NOMO-1 (cell line): ENCODE results near the gene GAK.

Experiments
- DNase-seq, 2 experiments: peaks; one replicate each; lab custom pipeline; 2025; ENCODE audit not compliant: unreplicated experiment in 2 of 2; lab: John Stamatoyannopoulos, UW

The GAK gene

GRCh38 chr4:855880-856224 lies 76.3 kb downstream of the GAK start:
- DNase-seq: no peak

- no peak for DNase-seq
Observed at GRCh38 chr4:854356-854755, 77.8 kb downstream of the GAK start.

- no peak for DNase-seq
Observed at GRCh38 chr4:853416-853781, 78.7 kb downstream of the GAK start.

- no peak for DNase-seq
Observed at GRCh38 chr4:851701-852430, 80.2 kb downstream of the GAK start.

GRCh38 chr4:850323-850945 lies 81.7 kb downstream of the GAK start:
- no peak for DNase-seq

- DNase-seq: no peak
Observed at GRCh38 chr4:849478-850175, 82.5 kb downstream of the GAK start.

GRCh38 chr4:848803-849477 lies 83.2 kb downstream of the GAK start:
- no peak for DNase-seq

GRCh38 chr4:848307-848691 lies 83.8 kb downstream of the GAK start:
- DNase-seq: no peak

- no peak for DNase-seq
Observed at GRCh38 chr4:845836-846251, 86.3 kb downstream of the GAK start.

GRCh38 chr4:845233-845835 lies 86.8 kb downstream of the GAK start:
- no peak for DNase-seq

- no peak for DNase-seq
Observed at GRCh38 chr4:844752-845232, 87.3 kb downstream of the GAK start.

GRCh38 chr4:839675-840443 lies 92.3 kb downstream of the GAK start:
- no peak for DNase-seq

- no peak for DNase-seq
Observed at GRCh38 chr4:837772-838171, 94.3 kb downstream of the GAK start.

- no peak for DNase-seq
Observed at GRCh38 chr4:836750-837301, 95.3 kb downstream of the GAK start.

- DNase-seq: no peak
Observed at GRCh38 chr4:836003-836511, 96.1 kb downstream of the GAK start.

GRCh38 chr4:835148-836002 lies 96.7 kb downstream of the GAK start:
- no peak for DNase-seq

GRCh38 chr4:834368-835147 lies 97.6 kb downstream of the GAK start:
- no peak for DNase-seq

GRCh38 chr4:833731-834367 lies 98.3 kb downstream of the GAK start:
- no peak for DNase-seq
